MM.1S (cell line): ENCODE data around the gene TCERG1L.

Source experiments
- EZH2 ChIP-seq: fragments of 300-600 bp; sonication (generic); optimal IDR thresholded peaks from 2 replicates; pipeline ENCODE3; 2017; ENCODE audit warnings: low read depth, mild to moderate bottlenecking, antibody characterized with exemption, low read length, mixed read lengths
- EZH2phosphoT487 ChIP-seq: fragments of 300-600 bp; sonication (generic); IDR thresholded peaks from 2 replicates; pipeline ENCODE4 v1.6.1; 2018; ENCODE audit warnings: antibody characterized with exemption, low read length
- TF ChIP-seq, protein P1 (sequence below): fragments of 300-600 bp; sonication (generic); IDR thresholded peaks from 2 replicates; pipeline ENCODE4 v1.5.1; 2016; ENCODE audit warnings: antibody characterized with exemption, low read length, mixed read lengths

GRCh38 chr10:131169146-131169545 lies 142.4 kb downstream of the TCERG1L start:
- TF ChIP-seq, protein P1, sequence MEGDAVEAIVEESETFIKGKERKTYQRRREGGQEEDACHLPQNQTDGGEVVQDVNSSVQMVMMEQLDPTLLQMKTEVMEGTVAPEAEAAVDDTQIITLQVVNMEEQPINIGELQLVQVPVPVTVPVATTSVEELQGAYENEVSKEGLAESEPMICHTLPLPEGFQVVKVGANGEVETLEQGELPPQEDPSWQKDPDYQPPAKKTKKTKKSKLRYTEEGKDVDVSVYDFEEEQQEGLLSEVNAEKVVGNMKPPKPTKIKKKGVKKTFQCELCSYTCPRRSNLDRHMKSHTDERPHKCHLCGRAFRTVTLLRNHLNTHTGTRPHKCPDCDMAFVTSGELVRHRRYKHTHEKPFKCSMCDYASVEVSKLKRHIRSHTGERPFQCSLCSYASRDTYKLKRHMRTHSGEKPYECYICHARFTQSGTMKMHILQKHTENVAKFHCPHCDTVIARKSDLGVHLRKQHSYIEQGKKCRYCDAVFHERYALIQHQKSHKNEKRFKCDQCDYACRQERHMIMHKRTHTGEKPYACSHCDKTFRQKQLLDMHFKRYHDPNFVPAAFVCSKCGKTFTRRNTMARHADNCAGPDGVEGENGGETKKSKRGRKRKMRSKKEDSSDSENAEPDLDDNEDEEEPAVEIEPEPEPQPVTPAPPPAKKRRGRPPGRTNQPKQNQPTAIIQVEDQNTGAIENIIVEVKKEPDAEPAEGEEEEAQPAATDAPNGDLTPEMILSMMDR = no peak
- no peak for TF ChIP-seq EZH2phosphoT487
- no peak for TF ChIP-seq EZH2
